NB4 (cell line): Measurements from ENCODE around the gene ZNF778.

Source experiments
- MYC ChIP-seq: IDR thresholded peaks from 2 replicates; pipeline ENCODE4 v1.6.1; 2011; ENCODE audit warnings: low read depth, low read length
- POLR2A ChIP-seq: IDR thresholded peaks from 2 replicates; pipeline ENCODE4 v1.6.1; 2011; ENCODE audit warnings: mild to moderate bottlenecking; ENCODE audit not compliant: insufficient read length; ENCODE audit errors: extremely low read depth
- TF ChIP-seq, protein P1 (sequence below): IDR thresholded peaks from one replicate; pipeline ENCODE4 v1.5.1; 2012; ENCODE audit warnings: low read depth, low read length
- TF ChIP-seq, protein P2 (sequence below): IDR thresholded peaks from 2 replicates; pipeline ENCODE4 v1.6.1; 2011; ENCODE audit warnings: low read depth, low read length

DNA sequence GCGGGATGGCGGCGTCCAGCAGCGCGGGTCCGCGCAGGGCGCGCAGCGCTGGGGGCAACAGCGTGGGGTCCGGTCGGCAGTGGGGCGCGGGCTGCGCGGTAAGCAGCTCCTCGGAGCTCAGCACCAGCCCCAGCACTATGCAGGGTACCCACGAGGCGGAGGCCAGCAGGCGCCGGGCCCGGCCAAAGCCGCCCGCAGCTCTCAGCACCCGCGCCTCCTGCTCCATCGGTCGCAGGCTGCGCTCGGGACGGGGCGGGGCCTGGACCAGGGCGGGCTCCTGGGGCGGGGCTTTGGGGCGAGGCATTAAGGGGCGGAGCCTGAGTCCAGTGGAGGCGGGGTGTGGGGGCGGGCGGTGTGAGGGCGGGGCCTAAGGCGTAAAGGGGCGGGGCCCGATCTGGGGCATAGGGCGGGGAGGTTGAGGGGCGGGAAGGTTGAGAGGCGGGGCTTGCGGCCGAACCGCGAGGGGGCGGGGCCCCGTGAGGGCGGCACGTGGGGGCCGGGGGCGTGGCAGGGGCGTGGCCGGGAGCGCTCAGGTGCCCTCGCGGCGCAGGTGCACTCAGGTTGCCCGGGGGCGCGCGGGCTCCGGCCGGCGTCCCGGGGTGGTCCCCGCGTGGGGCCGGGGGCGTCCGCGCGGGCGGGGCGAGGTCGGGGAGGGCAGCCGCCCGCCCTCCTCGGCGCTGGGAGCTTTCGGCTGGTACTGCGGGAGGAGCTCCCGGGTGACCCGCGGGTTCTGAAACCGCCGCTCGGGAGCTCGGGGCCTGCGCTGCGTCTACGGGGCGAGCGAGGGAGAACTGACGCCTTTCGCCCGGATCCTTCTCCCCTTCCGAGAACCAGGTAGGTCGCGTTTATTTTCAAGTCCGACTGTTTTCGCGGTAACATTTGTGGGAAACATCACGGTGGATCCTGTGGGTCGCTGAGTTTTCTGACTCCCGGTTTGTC is 15.8 kb upstream of the ZNF778 start:
- TF ChIP-seq, protein P1, sequence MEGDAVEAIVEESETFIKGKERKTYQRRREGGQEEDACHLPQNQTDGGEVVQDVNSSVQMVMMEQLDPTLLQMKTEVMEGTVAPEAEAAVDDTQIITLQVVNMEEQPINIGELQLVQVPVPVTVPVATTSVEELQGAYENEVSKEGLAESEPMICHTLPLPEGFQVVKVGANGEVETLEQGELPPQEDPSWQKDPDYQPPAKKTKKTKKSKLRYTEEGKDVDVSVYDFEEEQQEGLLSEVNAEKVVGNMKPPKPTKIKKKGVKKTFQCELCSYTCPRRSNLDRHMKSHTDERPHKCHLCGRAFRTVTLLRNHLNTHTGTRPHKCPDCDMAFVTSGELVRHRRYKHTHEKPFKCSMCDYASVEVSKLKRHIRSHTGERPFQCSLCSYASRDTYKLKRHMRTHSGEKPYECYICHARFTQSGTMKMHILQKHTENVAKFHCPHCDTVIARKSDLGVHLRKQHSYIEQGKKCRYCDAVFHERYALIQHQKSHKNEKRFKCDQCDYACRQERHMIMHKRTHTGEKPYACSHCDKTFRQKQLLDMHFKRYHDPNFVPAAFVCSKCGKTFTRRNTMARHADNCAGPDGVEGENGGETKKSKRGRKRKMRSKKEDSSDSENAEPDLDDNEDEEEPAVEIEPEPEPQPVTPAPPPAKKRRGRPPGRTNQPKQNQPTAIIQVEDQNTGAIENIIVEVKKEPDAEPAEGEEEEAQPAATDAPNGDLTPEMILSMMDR = no peak
- TF ChIP-seq POLR2A (peak; percentile 47), MYC (no peak)
- TF ChIP-seq, protein P2, sequence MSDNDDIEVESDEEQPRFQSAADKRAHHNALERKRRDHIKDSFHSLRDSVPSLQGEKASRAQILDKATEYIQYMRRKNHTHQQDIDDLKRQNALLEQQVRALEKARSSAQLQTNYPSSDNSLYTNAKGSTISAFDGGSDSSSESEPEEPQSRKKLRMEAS = no peak
